HG03066 (cell line): ENCODE data around the gene RASSF7.

Source experiments
- ATAC-seq: cut with Tn5 transposase; IDR thresholded peaks from one replicate; pipeline ENCODE4 v1.9.1; 2021; ENCODE audit warnings: low read depth; ENCODE audit not compliant: unreplicated experiment

The RASSF7 gene

GRCh38 chr11:532527-532985 lies 28.2 kb upstream of the RASSF7 start:
- no peak for ATAC-seq

- no peak for ATAC-seq
These were observed 27.7 kb upstream of the RASSF7 start for GRCh38 chr11:532986-533585.

DNA sequence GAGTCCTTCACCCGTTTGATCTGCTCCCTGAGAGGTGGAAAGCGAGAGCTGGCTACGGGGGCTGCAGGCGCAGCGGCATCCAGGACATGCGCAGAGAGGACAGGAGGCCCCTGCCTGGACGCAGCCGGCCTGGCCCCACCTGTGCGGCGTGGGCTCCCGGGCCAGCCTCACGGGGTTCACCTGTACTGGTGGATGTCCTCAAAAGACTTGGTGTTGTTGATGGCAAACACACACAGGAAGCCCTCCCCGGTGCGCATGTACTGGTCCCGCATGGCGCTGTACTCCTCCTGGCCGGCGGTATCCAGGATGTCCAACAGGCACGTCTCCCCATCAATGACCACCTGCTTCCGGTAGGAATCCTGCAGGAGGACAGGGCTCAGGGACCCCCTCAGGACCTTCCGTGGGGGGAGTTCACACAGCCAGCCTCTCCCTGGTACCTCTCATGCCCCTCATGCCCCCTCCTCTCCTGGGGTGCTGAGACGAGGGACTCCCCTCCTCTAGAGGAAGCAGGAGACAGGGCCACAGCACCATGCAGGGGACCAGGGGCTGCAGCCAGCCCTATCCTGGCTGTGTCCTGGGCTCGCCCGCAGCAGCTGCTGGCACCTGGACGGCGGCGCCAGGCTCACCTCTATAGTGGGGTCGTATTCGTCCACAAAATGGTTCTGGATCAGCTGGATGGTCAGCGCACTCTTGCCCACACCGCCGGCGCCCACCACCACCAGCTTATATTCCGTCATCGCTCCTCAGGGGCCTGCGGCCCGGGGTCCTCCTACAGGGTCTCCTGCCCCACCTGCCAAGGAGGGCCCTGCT lies 27.0 kb upstream of the RASSF7 start:
- ATAC-seq: no peak

- no peak for ATAC-seq
These were observed 26.2 kb upstream of the RASSF7 start for GRCh38 chr11:534396-535209.

DNA sequence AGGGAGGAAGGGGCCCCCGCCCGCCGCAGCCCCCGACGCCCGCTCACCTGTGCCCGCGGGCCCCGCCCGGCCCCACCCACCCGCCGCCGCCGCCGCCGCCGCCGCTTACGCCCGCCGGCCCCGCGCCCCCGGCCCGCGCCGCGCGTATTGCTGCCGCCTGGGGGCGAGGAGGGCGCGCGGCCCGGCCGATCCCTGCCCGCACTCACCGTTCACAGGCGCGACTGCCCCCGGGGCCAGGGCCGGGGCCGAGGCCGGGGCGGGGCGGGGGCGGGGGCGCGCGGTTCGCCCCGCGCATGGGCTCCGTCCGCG lies 25.6 kb upstream of the RASSF7 start:
- peak; percentile 5 for ATAC-seq

DNA sequence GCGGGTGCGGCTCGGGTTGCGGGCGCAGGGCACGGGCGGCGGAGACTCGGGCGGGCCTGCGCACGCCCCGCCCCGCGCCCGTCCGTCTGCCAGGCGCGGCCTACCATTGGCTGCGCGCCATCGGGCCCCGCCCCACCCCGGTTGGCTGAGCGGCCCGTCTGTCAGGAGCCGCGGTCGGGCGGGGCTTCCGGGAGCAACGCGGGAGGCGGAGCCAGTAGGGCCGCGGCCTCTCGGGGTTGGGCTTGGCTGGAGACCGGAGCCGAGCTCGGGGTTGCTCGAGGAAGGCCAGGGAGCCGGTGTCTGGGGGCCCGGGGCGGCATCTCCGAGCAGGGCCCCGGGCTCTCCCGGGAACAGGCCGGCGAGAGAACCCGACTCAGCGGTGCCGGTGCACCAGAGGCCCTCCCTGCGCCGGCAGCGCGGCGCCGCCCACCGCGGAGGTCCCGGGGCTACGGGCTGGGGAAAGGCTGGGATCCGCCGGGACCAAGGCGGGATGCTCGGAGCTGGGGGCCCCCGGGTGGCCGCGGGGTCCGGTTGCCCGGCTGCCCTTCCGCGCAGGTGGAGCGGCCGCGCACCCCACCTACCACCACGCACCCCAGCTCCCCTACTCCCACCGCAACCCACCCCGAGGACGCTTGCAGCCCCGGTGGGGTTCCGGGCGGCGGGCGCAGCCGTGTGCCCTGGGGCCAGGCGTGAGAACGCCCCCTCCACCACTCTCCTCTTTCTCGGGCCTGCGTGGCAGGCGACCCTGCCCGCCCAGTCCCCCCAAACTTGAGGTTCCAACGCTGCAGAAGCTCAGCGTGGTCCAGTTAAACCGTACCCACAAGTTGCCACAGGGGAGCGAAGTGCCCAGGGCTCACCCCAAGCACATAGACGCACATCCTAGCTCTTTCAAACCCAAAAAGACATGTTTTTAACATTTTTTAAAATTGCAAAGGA lies 25.0 kb upstream of the RASSF7 start, which contains the start of gene HRAS:
TSS of gene HRAS (minus strand) at position 58 of the 936 bp plus-strand sequence.
- peak; percentile 57 for ATAC-seq

GRCh38 chr11:536841-537621 lies 23.7 kb upstream of the RASSF7 start, which contains the start of gene LRRC56:
Gene LRRC56, plus strand, starts transcription at chr11:537527. Its CDS starts 3,158 bp downstream, at chr11:540685.
- ATAC-seq: peak; percentile 64

GRCh38 chr11:537622-538430 lies 22.9 kb upstream of the RASSF7 start:
- no peak for ATAC-seq

- ATAC-seq: no peak
These were observed 22.2 kb upstream of the RASSF7 start for GRCh38 chr11:538431-539051.

GRCh38 chr11:539971-540481 lies 20.7 kb upstream of the RASSF7 start:
- ATAC-seq: no peak

- no peak for ATAC-seq
These were observed 20.0 kb upstream of the RASSF7 start for GRCh38 chr11:540583-541432.

- ATAC-seq: no peak
These were observed 19.3 kb upstream of the RASSF7 start for GRCh38 chr11:541433-541885.

DNA sequence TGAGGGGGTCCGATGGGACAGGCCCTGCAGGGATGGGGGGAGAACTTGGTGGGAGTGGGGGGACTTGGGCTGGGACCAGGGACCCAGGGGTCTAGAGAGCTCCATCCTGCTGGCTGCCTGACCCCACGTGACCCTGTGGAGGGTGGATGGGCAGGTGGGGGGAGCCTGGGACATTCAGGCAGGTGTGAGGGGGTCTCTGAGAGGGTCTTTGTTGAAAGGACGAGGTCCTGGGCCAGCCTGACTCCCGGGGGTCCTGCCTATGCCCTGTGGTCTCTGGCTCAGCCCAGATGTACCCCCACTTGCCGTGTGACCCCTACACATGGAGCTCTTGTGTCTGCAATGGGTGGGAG lies 16.0 kb upstream of the RASSF7 start:
- ATAC-seq: no peak

GRCh38 chr11:545171-545570 lies 15.6 kb upstream of the RASSF7 start:
- ATAC-seq: no peak

DNA sequence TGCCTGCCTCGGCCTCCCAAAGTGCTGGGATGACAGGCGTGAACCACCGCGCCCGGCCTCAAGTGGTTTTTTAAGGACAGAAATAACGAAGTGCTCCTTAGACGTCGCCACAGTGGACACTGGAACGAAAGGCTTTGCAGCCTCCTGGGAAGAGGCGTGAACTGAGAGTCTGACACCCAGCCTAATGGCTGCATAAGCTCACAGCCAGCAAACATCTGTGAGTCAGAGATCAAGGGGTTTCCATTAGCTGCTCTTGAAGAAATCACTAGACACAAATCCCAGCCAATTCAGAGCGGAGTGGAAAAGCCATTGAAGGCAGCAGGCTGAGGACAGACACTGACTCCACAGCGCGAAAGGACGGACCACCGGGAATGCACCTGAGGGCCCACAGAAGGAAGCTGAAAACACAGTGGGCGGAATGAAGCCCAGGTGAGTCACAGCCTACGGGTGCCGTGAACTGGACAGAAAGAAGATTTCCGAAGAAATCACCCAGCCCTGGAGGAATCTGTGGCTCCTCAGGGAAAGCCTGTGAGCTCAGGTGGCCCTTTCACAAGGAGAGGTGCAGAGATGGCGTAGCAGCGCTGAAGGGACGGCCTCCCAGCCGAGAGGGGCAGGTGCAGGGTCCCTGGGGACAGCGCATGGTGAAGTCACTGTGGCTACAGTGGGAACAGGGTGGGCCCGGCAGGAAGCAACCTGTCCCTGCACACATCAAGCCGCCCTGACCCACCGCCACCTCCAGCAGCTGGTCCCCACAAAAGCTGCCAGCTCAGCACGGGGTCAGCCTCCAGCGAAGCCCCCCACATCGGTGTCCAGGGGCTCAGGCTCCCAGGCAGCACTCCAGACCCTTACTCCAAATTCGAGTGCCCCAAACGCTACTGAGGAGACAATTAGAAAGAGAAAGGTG lies 11.8 kb upstream of the RASSF7 start:
- ATAC-seq: no peak
